Keratinocyte (primary cell): ENCODE data around the gene FAM107B. TPM values are rescaled to one million over a fixed set of nuclear protein-coding genes. Genes with fewer than 3 reads are reported as not detected.
"Not testable (repeated sequence)": the region's sequence is repeated elsewhere in the genome, so short reads cannot be mapped to it uniquely, and the experiment has no call there.

Experiments used
- DNase-seq: peaks from one replicate; pipeline ENCODE4 v3.0.0-alpha.2; 2011; ENCODE audit warnings: low read depth, missing footprints, low spot score
- FAIRE-seq: peaks from 2 replicates; lab custom pipeline; 2011; peaks lifted over from hg19 to GRCh38; lab: Jason Lieb, UNC
- H2AFZ ChIP-seq: 2 replicates; pipeline ENCODE4 v1.6.0; 2012; ENCODE audit warnings: low read length, control low read depth, inconsistent platforms; ENCODE audit not compliant: control insufficient read depth
- H3K27ac ChIP-seq: 2 replicates; pipeline ENCODE4 v1.5.1; 2011; ENCODE audit warnings: low read length; ENCODE audit not compliant: control insufficient read depth, insufficient read depth
- H3K27me3 ChIP-seq: 3 replicates; pipeline ENCODE4 v1.6.0; 2011; ENCODE audit warnings: low read length; ENCODE audit not compliant: control insufficient read depth, insufficient read depth; ENCODE audit errors: extremely low read depth
- H3K36me3 ChIP-seq, 2 experiments: 2 replicates in 1 of 2; 3 replicates in 1 of 2; pipeline ENCODE4 v1.5.1; 2011; ENCODE audit warnings: low read length in 2 of 2, mild to moderate bottlenecking in 1 of 2; ENCODE audit not compliant: control insufficient read depth in 2 of 2, insufficient read depth in 2 of 2; ENCODE audit errors: extremely low read depth in 1 of 2
- H3K4me1 ChIP-seq: 3 replicates; pipeline ENCODE4 v1.5.1; 2011; ENCODE audit warnings: low read length; ENCODE audit not compliant: control insufficient read depth, insufficient read depth; ENCODE audit errors: extremely low read depth
- H3K4me2 ChIP-seq: 3 replicates; pipeline ENCODE4 v1.6.0; 2011; ENCODE audit warnings: low read depth, low read length; ENCODE audit not compliant: control insufficient read depth, insufficient read depth; ENCODE audit errors: extremely low read depth
- H3K4me3 ChIP-seq, 3 experiments: fragments of 200-600 bp in 1 of 3; sonication (generic) in 1 of 3; 2 replicates in 2 of 3; 3 replicates in 1 of 3; pipeline ENCODE4 v1.5.1; 2011 to 2016; ENCODE audit warnings: low read length in 3 of 3, mild to moderate bottlenecking in 3 of 3, control low read depth in 2 of 3, inconsistent platforms in 1 of 3, low read depth in 1 of 3, mixed read lengths in 1 of 3, mixed run types in 1 of 3, moderate library complexity in 1 of 3; ENCODE audit not compliant: control insufficient read depth in 2 of 3, insufficient read depth in 2 of 3; ENCODE audit errors: extremely low read depth in 1 of 3
- H3K79me2 ChIP-seq: 2 replicates; pipeline ENCODE4 v1.6.0; 2012; ENCODE audit warnings: low read length; ENCODE audit not compliant: control insufficient read depth, insufficient read depth
- H3K9ac ChIP-seq: 3 replicates; pipeline ENCODE4 v1.6.0; 2011; ENCODE audit warnings: low read length; ENCODE audit not compliant: control insufficient read depth, insufficient read depth; ENCODE audit errors: extremely low read depth
- H3K9me1 ChIP-seq: 3 replicates; pipeline ENCODE4 v1.6.0; 2011; ENCODE audit warnings: low read length; ENCODE audit not compliant: control insufficient read depth, insufficient read depth; ENCODE audit errors: extremely low read depth
- H3K9me3 ChIP-seq: 2 replicates; pipeline ENCODE4 v1.5.1; 2012; ENCODE audit warnings: low read depth, low read length; ENCODE audit not compliant: control insufficient read depth
- H4K20me1 ChIP-seq: 3 replicates; pipeline ENCODE4 v1.6.0; 2011; ENCODE audit warnings: low read length; ENCODE audit not compliant: control insufficient read depth, insufficient read depth; ENCODE audit errors: extremely low read depth
- EZH2 ChIP-seq: IDR thresholded peaks from one replicate; pipeline ENCODE4 v1.6.1; 2012; ENCODE audit warnings: inconsistent platforms, mild to moderate bottlenecking, low read length, moderate library complexity
- dilution Hi-C: fragments of 300-500 bp; cut with MboI; formaldehyde crosslinking; loops from one replicate; pipeline ENCODE4 v1.7.0; 2020; ENCODE audit warnings: low sequenced_read_pairs; ENCODE audit not compliant: extremely low pct_ligation_motif_present
- polyA plus RNA-seq, 5 experiments: library from polyadenylated mRNA; depleted of rRNA in 3 of 5; stranded (reverse) in 3 of 5; stranded (forward) in 1 of 5; unstranded in 1 of 5; fragments of >200 nt; gene quantifications; 1 replicate in 1 of 5; 2 replicates in 3 of 5; 3 replicates in 1 of 5; pipeline versions ENCODE4 v1.2.1 to v1.2.3, GENCODE V29; 2011 to 2012; ENCODE audit warnings: missing spikeins in 2 of 5, low read depth in 1 of 5, low replicate concordance in 1 of 5
- TF ChIP-seq, protein P1 (sequence below), 3 experiments: IDR thresholded peaks in 1 of 3; conservative IDR thresholded peaks in 1 of 3; optimal IDR thresholded peaks in 1 of 3; 2 replicates in 2 of 3; 3 replicates in 1 of 3; pipeline versions ENCODE3 to v1.5.1; 2011; ENCODE audit warnings: low read length in 3 of 3, mild to moderate bottlenecking in 3 of 3, moderate library complexity in 2 of 3, control low read depth in 1 of 3, inconsistent platforms in 1 of 3; ENCODE audit not compliant: insufficient read depth in 2 of 3; ENCODE audit errors: extremely low read depth in 1 of 3

Gene FAM107B
- polyA plus RNA-seq, 1 donor (not counting 4 experiments of a cell fraction or from before 2014, with no cell fraction given), result 8.7 TPM

- H3K79me2 ChIP-seq, result no peaks in the 10 kb centered on the region
- H3K4me1 ChIP-seq, result no peaks in the 10 kb centered on the region
- no peak for DNase-seq
- H3K9ac ChIP-seq, result no peak overlapping the region
- dilution Hi-C loops, result no loop called here
- no peak overlapping the region for H3K27ac ChIP-seq
- no peak overlapping the region for H3K4me2 ChIP-seq
- FAIRE-seq, result no peak
- H3K9me3 ChIP-seq, result no peaks in the 10 kb centered on the region
- TF ChIP-seq, protein P1, sequence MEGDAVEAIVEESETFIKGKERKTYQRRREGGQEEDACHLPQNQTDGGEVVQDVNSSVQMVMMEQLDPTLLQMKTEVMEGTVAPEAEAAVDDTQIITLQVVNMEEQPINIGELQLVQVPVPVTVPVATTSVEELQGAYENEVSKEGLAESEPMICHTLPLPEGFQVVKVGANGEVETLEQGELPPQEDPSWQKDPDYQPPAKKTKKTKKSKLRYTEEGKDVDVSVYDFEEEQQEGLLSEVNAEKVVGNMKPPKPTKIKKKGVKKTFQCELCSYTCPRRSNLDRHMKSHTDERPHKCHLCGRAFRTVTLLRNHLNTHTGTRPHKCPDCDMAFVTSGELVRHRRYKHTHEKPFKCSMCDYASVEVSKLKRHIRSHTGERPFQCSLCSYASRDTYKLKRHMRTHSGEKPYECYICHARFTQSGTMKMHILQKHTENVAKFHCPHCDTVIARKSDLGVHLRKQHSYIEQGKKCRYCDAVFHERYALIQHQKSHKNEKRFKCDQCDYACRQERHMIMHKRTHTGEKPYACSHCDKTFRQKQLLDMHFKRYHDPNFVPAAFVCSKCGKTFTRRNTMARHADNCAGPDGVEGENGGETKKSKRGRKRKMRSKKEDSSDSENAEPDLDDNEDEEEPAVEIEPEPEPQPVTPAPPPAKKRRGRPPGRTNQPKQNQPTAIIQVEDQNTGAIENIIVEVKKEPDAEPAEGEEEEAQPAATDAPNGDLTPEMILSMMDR (optimal IDR thresholded peaks at IDR 0.05 in 1 of 3, IDR thresholded peaks at IDR 0.05 in 1 of 3, conservative IDR thresholded peaks at IDR 0.05 in 1 of 3; ENCODE audit: extremely low read depth in 1 of 3, insufficient read depth in 2 of 3, low read length in 3 of 3), result no peak
- TF ChIP-seq EZH2, result no peak
- H3K36me3 ChIP-seq, result no peaks in the 10 kb centered on the region
- peaks cover 14% of the 10 kb centered on the region for H3K27me3 ChIP-seq
- no peaks in the 10 kb centered on the region for H3K9me1 ChIP-seq
- H4K20me1 ChIP-seq, result no peaks in the 10 kb centered on the region
- no peak overlapping the region for H2AFZ ChIP-seq
- no peak overlapping the region for H3K4me3 ChIP-seq
Measured at GRCh38 chr10:14639637-14640036, 135.1 kb downstream of the FAM107B start.

DNA sequence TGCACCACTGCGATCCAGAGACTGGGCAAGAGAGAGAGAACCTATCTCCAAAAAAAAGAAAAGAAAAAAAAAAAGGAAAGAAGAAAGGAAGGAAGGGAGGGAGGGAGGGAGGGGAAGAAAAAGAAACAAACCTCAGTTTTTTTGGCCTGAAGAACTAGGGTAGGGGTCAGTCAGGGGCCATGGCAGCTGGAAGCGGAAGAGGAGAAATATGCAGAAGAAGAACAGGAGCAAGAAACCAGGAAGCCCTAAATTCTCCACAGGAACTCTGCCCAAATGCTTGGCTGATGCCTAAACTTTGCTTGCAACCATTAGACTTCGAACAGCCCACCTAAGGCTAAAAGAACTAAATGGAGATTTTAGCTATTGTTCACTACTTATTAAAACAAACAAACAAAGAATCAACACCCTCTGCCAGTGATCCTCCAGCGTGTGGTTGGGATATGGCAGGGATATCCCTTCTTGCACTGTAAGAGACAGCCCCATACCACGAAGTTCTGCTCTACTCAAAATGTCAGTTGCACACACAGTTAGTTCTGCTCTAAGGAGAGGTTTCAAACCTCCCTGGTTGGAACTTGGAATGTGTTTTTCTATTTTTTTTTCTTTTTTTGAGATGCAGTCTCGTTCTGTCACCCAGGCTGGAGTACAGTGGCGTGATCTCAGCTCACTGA lies 139.5 kb downstream of the FAM107B start:
- Histone ChIP-seq H3K36me3 (no peaks in the 10 kb centered on the region), H3K79me2 (no peaks in the 10 kb centered on the region), H3K9ac (no peak overlapping the region), H3K4me2 (no peak overlapping the region), H2AFZ (no peak overlapping the region), H3K4me3 (no peak overlapping the region), H3K27ac (no peak overlapping the region), H3K27me3 (peaks cover 5% of the 10 kb centered on the region), H3K9me1 (no peaks in the 10 kb centered on the region), H3K4me1 (no peaks in the 10 kb centered on the region), H3K9me3 (no peaks in the 10 kb centered on the region), H4K20me1 (no peaks in the 10 kb centered on the region)
- TF ChIP-seq, protein P1 (optimal IDR thresholded peaks at IDR 0.05 in 1 of 3, IDR thresholded peaks at IDR 0.05 in 1 of 3, conservative IDR thresholded peaks at IDR 0.05 in 1 of 3; ENCODE audit: extremely low read depth in 1 of 3, insufficient read depth in 2 of 3, low read length in 3 of 3), result no peak
- no peak for TF ChIP-seq EZH2
- dilution Hi-C loops, result no loop called here
- no peak for DNase-seq
- FAIRE-seq, result no peak

GRCh38 chr10:14634572-14634971 lies 140.1 kb downstream of the FAM107B start:
- DNase-seq, H3K9me1 ChIP-seq, H3K4me3 ChIP-seq, H3K4me2 ChIP-seq, H2AFZ ChIP-seq, H3K79me2 ChIP-seq, H4K20me1 ChIP-seq, H3K27me3 ChIP-seq, FAIRE-seq, H3K27ac ChIP-seq, dilution Hi-C loops, H3K36me3 ChIP-seq, H3K9ac ChIP-seq, H3K9me3 ChIP-seq, H3K4me1 ChIP-seq: not testable (repeated sequence)
